Measurements from ENCODE around the gene ERC2. TPM values are rescaled to one million over a fixed set of nuclear protein-coding genes. Genes with fewer than 3 reads are reported as not detected.

The ERC2 gene
- total RNA-seq, 3 donors from 2014 or later (not counting 1 experiment from before 2014, with no cell fraction given) = not detected

DNA sequence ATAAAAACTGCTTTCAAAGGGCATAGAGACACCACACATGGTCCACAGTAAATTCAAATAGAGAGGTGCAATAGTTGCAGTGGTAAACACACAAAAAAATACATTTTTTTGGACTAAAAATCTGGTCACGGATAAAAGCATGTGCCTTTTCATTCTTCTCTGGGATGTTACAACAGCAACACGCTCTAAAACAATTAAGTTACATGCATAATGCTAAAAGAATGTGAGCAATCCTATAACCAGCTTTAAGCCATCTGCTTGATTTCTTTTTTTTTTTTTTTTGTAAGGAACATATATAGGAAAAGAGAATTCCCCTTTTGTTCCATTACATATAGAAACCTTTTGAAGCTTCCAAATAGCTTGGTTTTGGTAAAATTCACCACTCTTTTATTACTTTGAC, 1001.2 kb downstream of the ERC2 start:
- intact Hi-C loops (cut with micrococcal nuclease) = no loop called here
- Histone ChIP-seq H3K9me3 (ENCODE audit: control insufficient read depth, insufficient read depth, low read length) (no peaks in the 10 kb centered on the region), H3K27me3 (ENCODE audit: control insufficient read depth, insufficient read depth, low read length) (no peaks in the 10 kb centered on the region), H3K36me3 (ENCODE audit: control insufficient read depth, insufficient read depth, low read length) (no peaks in the 10 kb centered on the region), H3K4me3 (ENCODE audit: low read length) (no peak overlapping the region), H3K27ac (ENCODE audit: low read length) (no peak overlapping the region), H3K4me1 (ENCODE audit: control insufficient read depth, insufficient read depth, low read length) (no peaks in the 10 kb centered on the region)
- no peak overlapping the region for H3K4me3 Mint-ChIP-seq
- DNase-seq (no peak), ATAC-seq (no peak)
- H3K9me3 Mint-ChIP-seq = peaks cover 0 to 2% of the 10 kb centered on the region in 2 donors
- H3K27me3 Mint-ChIP-seq (ENCODE audit: low read depth in 2 of 2) = no peaks in the 10 kb centered on the region
- TF ChIP-seq CTCF (IDR thresholded peaks at IDR 0.05) = no peak
- 82% methylated on average over 2 of the region's 2 CpGs for WGBS (ENCODE audit: insufficient coverage)
- no peaks in the 10 kb centered on the region for H3K4me1 Mint-ChIP-seq
- H3K27ac Mint-ChIP-seq = no peak overlapping the region
- H3K36me3 Mint-ChIP-seq = no peaks in the 10 kb centered on the region

DNA sequence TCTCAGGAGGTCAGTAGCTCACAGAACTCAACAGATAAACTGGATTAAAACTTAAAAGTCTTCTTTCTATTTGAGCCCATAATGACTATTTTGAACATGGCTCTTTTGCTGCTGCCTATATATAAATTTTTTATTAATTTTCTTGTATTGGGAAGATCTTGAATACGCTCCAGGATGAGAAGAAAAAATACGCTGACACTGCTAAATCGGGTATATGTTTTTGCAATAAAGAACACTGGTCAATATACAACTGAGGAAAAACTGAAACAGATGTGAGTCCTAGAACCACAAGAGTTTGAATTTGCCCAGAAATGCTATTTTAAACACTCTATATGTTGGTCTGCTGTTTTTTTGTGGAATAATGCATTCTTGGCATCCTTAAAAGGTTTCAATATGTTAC, 1001.7 kb downstream of the ERC2 start:
- Histone ChIP-seq H3K9me3 (ENCODE audit: control insufficient read depth, insufficient read depth, low read length) (no peaks in the 10 kb centered on the region), H3K4me3 (ENCODE audit: low read length) (no peak overlapping the region), H3K27me3 (ENCODE audit: control insufficient read depth, insufficient read depth, low read length) (no peaks in the 10 kb centered on the region), H3K27ac (ENCODE audit: low read length) (no peak overlapping the region), H3K36me3 (ENCODE audit: control insufficient read depth, insufficient read depth, low read length) (no peaks in the 10 kb centered on the region), H3K4me1 (ENCODE audit: control insufficient read depth, insufficient read depth, low read length) (no peaks in the 10 kb centered on the region)
- no peaks in the 10 kb centered on the region for H3K4me1 Mint-ChIP-seq
- no peaks in the 10 kb centered on the region for H3K27me3 Mint-ChIP-seq (ENCODE audit: low read depth in 2 of 2)
- H3K27ac Mint-ChIP-seq = no peak overlapping the region
- whole genome bisulfite sequencing (ENCODE audit: insufficient coverage) = 92% methylated on average over 3 of the region's 3 CpGs
- H3K36me3 Mint-ChIP-seq = no peaks in the 10 kb centered on the region
- ATAC-seq = no peak
- intact Hi-C loops (cut with micrococcal nuclease) = no loop called here
- peaks cover 0 to 2% of the 10 kb centered on the region in 2 donors for H3K9me3 Mint-ChIP-seq
- no peak for DNase-seq
- no peak for TF ChIP-seq CTCF (IDR thresholded peaks at IDR 0.05)
- H3K4me3 Mint-ChIP-seq = no peak overlapping the region

- no peak overlapping the region for H3K4me3 Mint-ChIP-seq
- ATAC-seq (no peak), DNase-seq (no peak)
- Histone ChIP-seq H3K4me3 (ENCODE audit: low read length) (no peak overlapping the region), H3K9me3 (ENCODE audit: control insufficient read depth, insufficient read depth, low read length) (no peaks in the 10 kb centered on the region), H3K36me3 (ENCODE audit: control insufficient read depth, insufficient read depth, low read length) (no peaks in the 10 kb centered on the region), H3K4me1 (ENCODE audit: control insufficient read depth, insufficient read depth, low read length) (no peaks in the 10 kb centered on the region), H3K27ac (ENCODE audit: low read length) (no peak overlapping the region), H3K27me3 (ENCODE audit: control insufficient read depth, insufficient read depth, low read length) (no peaks in the 10 kb centered on the region)
- no peaks in the 10 kb centered on the region for H3K36me3 Mint-ChIP-seq
- no peaks in the 10 kb centered on the region for H3K4me1 Mint-ChIP-seq
- H3K27ac Mint-ChIP-seq = no peak overlapping the region
- intact Hi-C loops (cut with micrococcal nuclease) = no loop called here
- no peak for TF ChIP-seq CTCF (IDR thresholded peaks at IDR 0.05)
- H3K9me3 Mint-ChIP-seq = peaks cover 2 to 3% of the 10 kb centered on the region in 2 donors
- 100% methylated on average over 1 of the region's 1 CpG for WGBS (ENCODE audit: insufficient coverage)
- H3K27me3 Mint-ChIP-seq (ENCODE audit: low read depth in 2 of 2) = no peaks in the 10 kb centered on the region
Measured at GRCh38 chr3:55461896-55462295, 1006.4 kb downstream of the ERC2 start.

- H3K4me1 Mint-ChIP-seq = no peaks in the 10 kb centered on the region
- H3K4me3 Mint-ChIP-seq = no peak overlapping the region
- no peak overlapping the region for H3K27ac Mint-ChIP-seq
- DNase-seq (no peak), ATAC-seq (no peak)
- TF ChIP-seq CTCF (IDR thresholded peaks at IDR 0.05) = no peak
- H3K27me3 ChIP-seq (ENCODE audit: control insufficient read depth, insufficient read depth, low read length) = no peaks in the 10 kb centered on the region
- intact Hi-C loops (cut with micrococcal nuclease) = no loop called here
- no peak overlapping the region for H3K4me3 ChIP-seq (ENCODE audit: low read length)
- H3K27me3 Mint-ChIP-seq (ENCODE audit: low read depth in 2 of 2) = no peaks in the 10 kb centered on the region
- H3K36me3 Mint-ChIP-seq = no peaks in the 10 kb centered on the region
- H3K36me3 ChIP-seq (ENCODE audit: control insufficient read depth, insufficient read depth, low read length) = no peaks in the 10 kb centered on the region
- H3K27ac ChIP-seq (ENCODE audit: low read length) = no peak overlapping the region
- H3K4me1 ChIP-seq (ENCODE audit: control insufficient read depth, insufficient read depth, low read length) = no peaks in the 10 kb centered on the region
- H3K9me3 ChIP-seq (ENCODE audit: control insufficient read depth, insufficient read depth, low read length) = no peaks in the 10 kb centered on the region
- H3K9me3 Mint-ChIP-seq = peaks cover 2 to 3% of the 10 kb centered on the region in 2 donors
Measured at GRCh38 chr3:55459838-55460237, 1008.4 kb downstream of the ERC2 start.

Measured in natural killer cell (primary cell).